ENCODE results near the gene P2RY2. TPM values are rescaled to one million over a fixed set of nuclear protein-coding genes. Genes with fewer than 3 reads are reported as not detected.
A peak's percentile ranks its signal among the peaks of the same experiment; 100 is the strongest.

The P2RY2 gene
- polyA plus RNA-seq, 3 donors = 2.8 to 24.1 (median 12.7) TPM

- Histone ChIP-seq H3K27me3 (ENCODE audit: control insufficient read depth in 2 of 2, insufficient read depth in 2 of 2, low read length in 2 of 2) (no peaks in the 10 kb centered on the region), H3K79me2 (ENCODE audit: insufficient read depth, low read length) (peaks cover 16% of the 10 kb centered on the region), H3K4me1 (ENCODE audit: control insufficient read depth in 1 of 2, insufficient read depth in 2 of 2, low read length in 2 of 2) (peaks cover 60 to 71% of the 10 kb centered on the region in 2 donors), H3K27ac (ENCODE audit: low read depth in 1 of 2, low read length in 2 of 2) (no peak overlapping the region), H3K9ac (ENCODE audit: insufficient read depth, low read length, poor library complexity, severe bottlenecking) (no peak overlapping the region), H3K36me3 (replicated peaks in 1 of 2; ENCODE audit: control insufficient read depth in 1 of 2, insufficient read depth in 2 of 2, low read length in 2 of 2) (no peaks in the 10 kb centered on the region), H2AFZ (ENCODE audit: insufficient read depth, low read depth, low read length, poor library complexity, severe bottlenecking) (no peak overlapping the region), H3K9me3 (replicated peaks in 1 of 2; ENCODE audit: control insufficient read depth in 1 of 2, insufficient read depth in 1 of 2, low read length in 2 of 2) (no peaks in the 10 kb centered on the region), H3K4me3 (replicated peaks in 1 of 3; ENCODE audit: low read depth in 2 of 3, low read length in 3 of 3) (no peak overlapping the region), H4K20me1 (ENCODE audit: insufficient read depth, low read length) (no peaks in the 10 kb centered on the region), H3K4me2 (replicated peaks; ENCODE audit: extremely low read depth, low read length, poor library complexity, severe bottlenecking) (no peak overlapping the region)
- Mint-ChIP-seq H3K27ac (peak overlapping the region in 1 of 7 donors; percentile 65), H3K4me3 (no peak overlapping the region), H3K27me3 (ENCODE audit: low read depth in 3 of 3) (peaks cover 0 to 6% (median 6%) of the 10 kb centered on the region in 3 donors), H3K4me1 (peaks cover 72% of the 10 kb centered on the region), H3K36me3 (peaks cover 6% of the 10 kb centered on the region in 2 donors), H3K9me3 (no peaks in the 10 kb centered on the region)
- intact Hi-C loops (cut with micrococcal nuclease) = no loop called here
- DNase-seq = peak in 1 of 3 donors; percentile 41
- TF ChIP-seq, protein P1, sequence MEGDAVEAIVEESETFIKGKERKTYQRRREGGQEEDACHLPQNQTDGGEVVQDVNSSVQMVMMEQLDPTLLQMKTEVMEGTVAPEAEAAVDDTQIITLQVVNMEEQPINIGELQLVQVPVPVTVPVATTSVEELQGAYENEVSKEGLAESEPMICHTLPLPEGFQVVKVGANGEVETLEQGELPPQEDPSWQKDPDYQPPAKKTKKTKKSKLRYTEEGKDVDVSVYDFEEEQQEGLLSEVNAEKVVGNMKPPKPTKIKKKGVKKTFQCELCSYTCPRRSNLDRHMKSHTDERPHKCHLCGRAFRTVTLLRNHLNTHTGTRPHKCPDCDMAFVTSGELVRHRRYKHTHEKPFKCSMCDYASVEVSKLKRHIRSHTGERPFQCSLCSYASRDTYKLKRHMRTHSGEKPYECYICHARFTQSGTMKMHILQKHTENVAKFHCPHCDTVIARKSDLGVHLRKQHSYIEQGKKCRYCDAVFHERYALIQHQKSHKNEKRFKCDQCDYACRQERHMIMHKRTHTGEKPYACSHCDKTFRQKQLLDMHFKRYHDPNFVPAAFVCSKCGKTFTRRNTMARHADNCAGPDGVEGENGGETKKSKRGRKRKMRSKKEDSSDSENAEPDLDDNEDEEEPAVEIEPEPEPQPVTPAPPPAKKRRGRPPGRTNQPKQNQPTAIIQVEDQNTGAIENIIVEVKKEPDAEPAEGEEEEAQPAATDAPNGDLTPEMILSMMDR (IDR thresholded peaks at IDR 0.05) = no peak
- WGBS (ENCODE audit: insufficient coverage) = no CpG with 5 or more reads among the region's 3 CpGs
Measured at GRCh38 chr11:73195191-73196007, 22.7 kb upstream of the P2RY2 start.

- Histone ChIP-seq H2AFZ (ENCODE audit: insufficient read depth, low read depth, low read length, poor library complexity, severe bottlenecking) (no peak overlapping the region), H3K9ac (ENCODE audit: insufficient read depth, low read length, poor library complexity, severe bottlenecking) (no peak overlapping the region), H3K36me3 (replicated peaks in 1 of 2; ENCODE audit: control insufficient read depth in 1 of 2, insufficient read depth in 2 of 2, low read length in 2 of 2) (no peaks in the 10 kb centered on the region), H3K27ac (ENCODE audit: low read depth in 1 of 2, low read length in 2 of 2) (no peak overlapping the region), H3K9me3 (replicated peaks in 1 of 2; ENCODE audit: control insufficient read depth in 1 of 2, insufficient read depth in 1 of 2, low read length in 2 of 2) (no peaks in the 10 kb centered on the region), H3K4me2 (replicated peaks; ENCODE audit: extremely low read depth, low read length, poor library complexity, severe bottlenecking) (no peak overlapping the region), H3K4me3 (replicated peaks in 1 of 3; ENCODE audit: low read depth in 2 of 3, low read length in 3 of 3) (no peak overlapping the region), H3K79me2 (ENCODE audit: insufficient read depth, low read length) (peaks cover 5% of the 10 kb centered on the region), H3K4me1 (ENCODE audit: control insufficient read depth in 1 of 2, insufficient read depth in 2 of 2, low read length in 2 of 2) (peaks cover 60 to 71% of the 10 kb centered on the region in 2 donors), H4K20me1 (ENCODE audit: insufficient read depth, low read length) (no peaks in the 10 kb centered on the region), H3K27me3 (ENCODE audit: control insufficient read depth in 2 of 2, insufficient read depth in 2 of 2, low read length in 2 of 2) (no peaks in the 10 kb centered on the region)
- DNase-seq = no peak
- H3K36me3 Mint-ChIP-seq = peaks cover 2 to 3% of the 10 kb centered on the region in 2 donors
- intact Hi-C loops (cut with micrococcal nuclease) = no loop called here
- peaks cover 0 to 6% (median 3%) of the 10 kb centered on the region in 3 donors for H3K27me3 Mint-ChIP-seq (ENCODE audit: low read depth in 3 of 3)
- H3K9me3 Mint-ChIP-seq = no peaks in the 10 kb centered on the region
- TF ChIP-seq, protein P1 (IDR thresholded peaks at IDR 0.05) = no peak
- peaks cover 72% of the 10 kb centered on the region for H3K4me1 Mint-ChIP-seq
- no peak overlapping the region for H3K4me3 Mint-ChIP-seq
- peak overlapping the region in 1 of 7 donors; percentile 28 for H3K27ac Mint-ChIP-seq
- 97% methylated on average over 3 of the region's 6 CpGs for WGBS (ENCODE audit: insufficient coverage)
Measured at GRCh38 chr11:73196576-73196975, 21.5 kb upstream of the P2RY2 start.

All from CD14-positive monocyte (primary cell).